HG02885 (cell line): ENCODE data around the gene COX8A.

Experiments
- ATAC-seq: cut with Tn5 transposase; IDR thresholded peaks from one replicate; pipeline ENCODE4 v1.9.1; 2021; ENCODE audit warnings: mild to moderate bottlenecking; ENCODE audit not compliant: unreplicated experiment, poor library complexity

Gene COX8A

DNA sequence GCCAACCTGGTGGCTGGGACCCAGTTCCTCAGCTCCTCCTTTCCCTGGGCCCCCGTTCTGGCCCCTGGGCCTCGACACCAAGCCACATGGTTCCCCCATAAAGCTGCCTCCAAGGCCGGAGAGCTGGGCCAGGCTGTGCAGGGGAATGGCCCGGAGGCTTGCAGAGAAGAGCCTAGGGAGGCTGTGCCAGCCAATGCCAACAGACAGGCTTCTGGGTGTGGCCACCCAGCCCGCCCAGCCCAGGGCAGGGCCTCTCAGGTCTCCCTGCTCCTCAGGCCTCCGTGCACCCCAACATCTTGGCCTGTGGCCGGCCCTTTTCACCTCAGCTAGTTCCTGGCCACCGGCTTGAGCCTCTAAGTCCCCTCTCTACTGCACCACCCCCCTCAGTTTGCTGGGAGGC, 43.9 kb downstream of the COX8A start:
- ATAC-seq: no peak

DNA sequence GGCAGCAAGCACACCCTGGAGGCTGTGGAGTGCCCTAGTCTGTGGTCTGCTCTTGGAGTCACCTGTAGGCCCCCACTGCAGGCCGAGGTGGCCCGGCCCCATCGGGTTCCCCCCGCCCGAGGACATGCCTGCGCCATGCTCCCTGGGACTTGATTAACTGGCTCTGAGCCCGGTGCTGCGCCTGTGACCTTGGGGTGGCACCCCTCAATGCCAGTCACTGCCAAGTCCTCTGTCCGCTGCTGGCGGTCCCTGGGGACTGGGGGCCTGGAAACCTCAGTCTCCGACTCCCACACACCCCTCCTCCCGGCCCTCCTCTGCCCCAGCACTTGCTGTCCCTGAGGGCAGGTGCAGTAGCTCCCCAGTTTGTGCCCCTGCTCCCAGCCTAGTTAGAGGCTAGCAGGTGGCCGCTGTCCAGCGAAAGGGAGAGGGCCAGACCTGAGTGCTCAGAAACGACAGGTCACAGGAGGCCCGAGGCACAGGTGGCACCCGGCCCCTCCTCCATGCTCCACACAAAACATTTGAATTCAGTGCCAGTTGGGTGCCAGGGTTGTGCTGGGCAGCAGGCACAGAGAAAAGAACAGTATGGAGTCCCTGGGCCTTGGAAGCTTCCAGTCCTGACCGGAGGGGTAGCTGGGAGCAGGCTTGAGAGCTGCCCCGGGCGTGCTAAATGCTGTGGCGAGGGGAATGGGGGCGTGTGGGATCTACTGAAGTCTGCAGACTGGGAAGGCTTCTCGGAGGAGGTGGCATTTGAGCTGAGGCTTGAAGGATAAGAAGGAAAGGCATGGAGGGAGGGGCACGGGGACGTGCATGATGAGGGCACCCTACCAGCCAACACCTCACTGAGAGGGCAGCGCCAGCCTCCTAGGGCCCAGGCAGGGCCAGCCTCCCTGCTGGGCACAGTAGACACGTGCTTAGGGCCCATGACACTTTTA, 45.0 kb downstream of the COX8A start:
- ATAC-seq: no peak

DNA sequence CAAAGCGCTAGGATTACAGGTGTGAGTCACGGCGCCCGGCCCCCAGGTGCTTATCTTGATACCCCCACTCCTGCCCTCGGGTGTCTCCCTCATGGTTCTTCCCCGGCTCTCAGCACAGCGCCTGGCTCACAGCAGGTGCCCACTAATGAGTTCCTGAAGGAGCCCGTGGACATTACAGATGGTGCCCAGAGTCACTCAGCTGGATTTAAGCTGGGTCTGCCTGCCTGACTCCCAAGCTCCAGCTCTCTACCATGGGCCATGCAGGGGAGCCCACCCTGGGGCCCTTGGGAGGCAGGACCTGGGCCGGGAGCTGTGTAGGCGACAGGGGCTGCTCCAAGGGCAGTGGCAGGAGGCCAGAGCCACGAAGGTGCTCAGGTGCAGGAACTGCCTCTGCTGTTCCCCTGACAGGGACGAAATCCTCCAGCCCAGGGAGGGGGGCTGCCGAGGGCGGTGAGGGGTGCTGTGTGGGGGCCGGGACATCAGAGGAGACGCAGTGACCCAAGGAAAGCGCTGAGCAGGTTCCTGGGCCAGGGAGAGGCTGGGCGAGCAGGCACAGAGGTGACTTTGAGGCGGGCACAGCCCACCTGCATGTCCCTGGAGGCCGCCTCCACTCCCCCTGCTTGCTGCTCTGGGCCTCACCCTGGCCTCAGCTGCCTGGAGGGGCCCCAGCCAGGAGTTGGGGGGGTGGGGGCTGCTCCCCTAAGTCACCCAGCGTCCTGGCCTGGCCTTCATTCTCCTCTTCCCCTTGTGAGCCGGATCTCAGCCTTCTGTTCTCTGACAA, 46.7 kb downstream of the COX8A start:
- ATAC-seq: no peak

DNA sequence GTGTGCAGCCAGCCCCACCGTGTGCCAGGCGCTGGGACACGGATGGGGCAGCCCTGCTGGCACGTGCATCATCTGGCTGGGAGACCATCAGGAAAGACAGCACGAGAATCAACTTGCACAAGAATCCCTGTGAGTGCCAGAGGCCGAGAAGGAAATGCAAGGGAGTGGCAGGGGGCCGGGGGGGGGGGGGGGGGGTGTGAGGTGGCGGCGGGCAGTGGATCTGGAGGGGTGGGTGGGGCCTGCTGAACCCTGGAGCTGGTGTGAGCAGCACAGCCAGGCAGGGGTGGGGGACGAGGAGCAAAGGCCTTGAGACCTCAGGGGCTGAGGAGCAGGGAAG, 47.3 kb downstream of the COX8A start:
- no peak for ATAC-seq

DNA sequence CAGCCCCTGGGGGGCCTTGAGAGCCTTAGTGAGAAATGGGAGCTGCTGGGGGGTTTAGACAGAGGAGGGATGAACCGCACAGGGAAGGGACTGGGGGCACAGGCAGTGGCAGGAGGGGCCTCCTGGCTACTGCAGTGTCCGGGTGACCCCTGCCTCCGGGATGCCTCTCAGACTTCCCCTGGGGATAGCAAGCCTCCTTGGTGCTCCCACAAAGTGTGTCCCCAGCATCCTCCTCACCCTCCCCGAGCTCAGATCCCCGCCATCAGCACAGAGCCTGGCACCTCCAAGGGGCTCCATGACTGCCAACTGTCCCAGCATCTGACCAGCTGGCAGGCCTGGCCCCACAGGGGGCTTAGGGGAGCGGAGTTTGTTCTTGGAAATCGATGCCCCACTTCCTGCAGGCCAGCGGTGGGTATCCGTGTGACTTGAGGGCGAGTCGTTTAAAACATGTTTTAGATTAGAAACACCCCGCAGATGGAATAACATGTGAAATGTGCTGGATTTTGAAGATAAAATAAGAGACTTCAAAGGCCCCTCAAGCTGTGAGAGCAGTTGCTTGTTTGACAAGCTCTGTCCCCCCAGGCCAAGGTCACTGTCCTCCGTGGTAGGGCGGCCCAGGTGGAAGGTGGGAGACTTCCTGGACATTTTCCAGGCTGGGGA, 47.8 kb downstream of the COX8A start:
- ATAC-seq: no peak

DNA sequence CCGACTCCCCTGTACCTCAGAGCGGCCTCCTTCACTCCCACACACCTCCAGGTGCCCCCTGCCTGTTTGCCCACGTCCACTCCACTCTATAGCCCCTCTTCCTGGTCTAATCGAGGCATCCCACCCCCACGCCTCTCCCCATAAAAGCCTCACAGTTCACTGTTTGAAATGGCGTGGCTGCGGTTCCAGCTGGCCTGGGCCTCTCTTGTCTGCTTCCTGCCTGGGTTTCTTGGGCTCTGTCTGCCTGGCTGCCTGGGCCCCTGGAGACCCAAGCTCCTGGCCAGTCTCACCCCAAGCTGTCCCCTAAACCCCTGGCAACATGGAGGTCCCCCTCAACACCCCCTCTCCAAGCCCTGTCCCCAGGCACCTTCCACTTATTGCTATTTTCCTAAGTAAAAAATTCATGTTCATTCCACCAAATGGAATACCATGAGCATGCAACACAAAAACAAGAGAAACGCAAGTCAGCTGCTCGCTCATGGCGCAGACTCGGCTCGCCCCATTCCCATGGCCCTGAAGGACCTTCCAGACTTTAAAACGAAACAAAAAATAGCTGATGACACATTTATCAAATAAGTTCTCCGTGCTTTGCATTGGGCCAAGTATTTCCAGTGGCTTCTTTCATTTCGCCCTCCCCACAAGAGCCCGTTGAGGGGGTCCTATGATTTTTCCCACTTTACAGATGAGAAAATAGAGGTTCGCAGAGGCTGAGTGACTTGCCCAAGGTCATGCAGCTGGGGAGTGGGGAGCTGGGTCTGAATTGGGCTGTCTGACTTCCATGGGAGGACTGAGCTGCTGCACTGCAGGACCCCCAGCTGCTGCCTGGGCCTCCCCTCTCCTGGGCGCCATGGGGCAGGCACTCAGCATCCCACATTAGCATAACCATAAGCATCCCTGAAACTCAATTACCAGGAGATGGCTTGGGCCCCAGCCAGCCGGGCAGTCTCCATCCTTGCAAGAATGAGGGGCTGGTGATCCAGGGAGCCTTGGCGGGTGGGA, 49.6 kb downstream of the COX8A start:
- ATAC-seq: no peak

DNA sequence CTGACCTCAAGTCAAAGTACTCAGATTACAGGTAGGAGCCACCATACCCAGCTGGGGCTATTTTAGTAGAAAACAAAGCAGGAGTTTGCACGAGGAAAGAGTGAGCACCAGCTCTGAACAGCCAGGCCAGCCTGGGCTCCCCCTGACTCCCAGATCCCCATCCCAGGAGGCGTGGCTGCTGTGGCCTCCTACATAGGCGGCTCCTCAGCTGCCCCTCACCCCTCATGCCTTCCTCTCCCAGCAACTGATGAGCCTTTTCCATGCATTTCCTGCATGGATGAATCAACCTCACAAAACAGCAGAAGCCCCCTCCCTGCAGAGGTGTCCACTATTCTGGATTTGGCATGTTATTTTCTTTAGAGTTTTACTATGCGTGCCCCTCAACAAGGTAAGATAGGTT, 50.8 kb downstream of the COX8A start:
- ATAC-seq: no peak
